H1 (cell line): Measurements from ENCODE around the gene GBP5. TPM values are rescaled to one million over a fixed set of nuclear protein-coding genes. Genes with fewer than 3 reads are reported as not detected.

Source experiments
- CTCF ChIA-PET: fragments of 300-600 bp; sonication (Branson Sonifier 250); formaldehyde crosslinking; loops from one replicate; lab custom pipeline; 2021; ENCODE audit not compliant: partially characterized antibody; lab: Charles Lee
- POLR2A ChIA-PET: fragments of 300-600 bp; sonication (Branson Sonifier 250); formaldehyde crosslinking; loops from one replicate; lab custom pipeline; 2021; ENCODE audit warnings: inconsistent platforms; ENCODE audit not compliant: partially characterized antibody; lab: Charles Lee
- DNase-seq, 2 experiments: peaks; one replicate each; pipeline versions ENCODE4 v3.0.0 to v3.0.0-alpha.2; 2010 to 2022; ENCODE audit warnings: low spot score in 2 of 2, low read depth in 1 of 2, mixed read lengths in 1 of 2
- FAIRE-seq: peaks from 2 replicates; lab custom pipeline; 2011; peaks lifted over from hg19 to GRCh38; lab: Jason Lieb, UNC
- H2AFZ ChIP-seq: 2 replicates; pipeline ENCODE4 v1.8.1; 2012; ENCODE audit warnings: low read length, inconsistent platforms
- H2AK5ac ChIP-seq: 2 replicates; pipeline ENCODE4 v1.6.1; 2013; ENCODE audit warnings: low read depth, low read length
- H2BK120ac ChIP-seq: replicated peaks from 2 replicates; pipeline ENCODE3; 2013; ENCODE audit warnings: low read depth, low read length, inconsistent platforms
- H2BK12ac ChIP-seq: 2 replicates; pipeline ENCODE4 v1.6.1; 2013; ENCODE audit warnings: low read depth, low read length
- H2BK15ac ChIP-seq: 2 replicates; pipeline ENCODE4 v1.6.1; 2013; ENCODE audit warnings: low read length
- H2BK20ac ChIP-seq: 2 replicates; pipeline ENCODE4 v1.6.1; 2013; ENCODE audit warnings: low read length
- H2BK5ac ChIP-seq: 2 replicates; pipeline ENCODE4 v1.6.1; 2013; ENCODE audit warnings: low read depth, low read length
- H3K14ac ChIP-seq: 2 replicates; pipeline ENCODE4 v1.6.1; 2013; ENCODE audit warnings: inconsistent platforms; ENCODE audit not compliant: insufficient read length
- H3K18ac ChIP-seq: 2 replicates; pipeline ENCODE4 v1.6.1; 2013; ENCODE audit warnings: low read length; ENCODE audit errors: extremely low read depth
- H3K23ac ChIP-seq: 2 replicates; pipeline ENCODE4 v1.6.1; 2013; ENCODE audit warnings: inconsistent platforms; ENCODE audit not compliant: insufficient read length
- H3K23me2 ChIP-seq: 2 replicates; pipeline ENCODE4 v1.6.1; 2013; ENCODE audit warnings: low read depth, low read length
- H3K27ac ChIP-seq: 2 replicates; pipeline ENCODE4 v1.6.1; 2011; ENCODE audit warnings: low read depth, low read length, inconsistent platforms
- H3K27me3 ChIP-seq, 4 experiments: replicated peaks in 1 of 4; 1 replicate in 1 of 4; 2 replicates in 3 of 4; pipeline versions ENCODE4 v1.6.1 to v1.8.1; 2011 to 2013; ENCODE audit warnings: low read length in 3 of 4, mild to moderate bottlenecking in 3 of 4, inconsistent platforms in 2 of 4, mixed read lengths in 2 of 4, moderate library complexity in 1 of 4; ENCODE audit not compliant: control insufficient read depth in 3 of 4, insufficient read depth in 3 of 4; ENCODE audit errors: extremely low read depth in 1 of 4
- H3K36me3 ChIP-seq, 4 experiments: 2 replicates each; pipeline versions ENCODE4 v1.6.1 to v1.8.1; 2011 to 2013; ENCODE audit warnings: mild to moderate bottlenecking in 4 of 4, low read length in 3 of 4, moderate library complexity in 2 of 4, control low read depth in 1 of 4, inconsistent platforms in 1 of 4; ENCODE audit not compliant: insufficient read depth in 4 of 4, control insufficient read depth in 2 of 4
- H3K4ac ChIP-seq: replicated peaks from 2 replicates; pipeline ENCODE3; 2013; ENCODE audit warnings: low read length, low read depth, mixed read lengths, inconsistent platforms; ENCODE audit not compliant: insufficient read length
- H3K4me1 ChIP-seq, 4 experiments: replicated peaks in 1 of 4; 1 replicate in 1 of 4; 2 replicates in 3 of 4; pipeline versions ENCODE4 v1.6.1 to v1.8.1; 2011 to 2013; ENCODE audit warnings: low read length in 3 of 4, inconsistent platforms in 2 of 4, mixed read lengths in 1 of 4; ENCODE audit not compliant: insufficient read depth in 4 of 4, control insufficient read depth in 3 of 4
- H3K4me2 ChIP-seq, 2 experiments: 2 replicates each; pipeline versions ENCODE4 v1.6.1 to v1.8.1; 2011 to 2013; ENCODE audit warnings: low read depth in 2 of 2, low read length in 2 of 2, control low read depth in 1 of 2, inconsistent platforms in 1 of 2, mild to moderate bottlenecking in 1 of 2; ENCODE audit not compliant: insufficient read depth in 1 of 2
- H3K4me3 ChIP-seq, 4 experiments: fragments of 200-600, 300-600 bp in 1 of 4; sonication (generic), shearing (Covaris generic), sonication (Bioruptor Twin) in 1 of 4; 2 replicates each; pipeline versions ENCODE4 v1.5.1 to v1.8.1; 2011 to 2016; ENCODE audit warnings: low read length in 4 of 4, low read depth in 3 of 4, control low read depth in 2 of 4, inconsistent platforms in 2 of 4, mild to moderate bottlenecking in 2 of 4, mixed read lengths in 1 of 4, moderate library complexity in 1 of 4; ENCODE audit not compliant: insufficient read depth in 2 of 4; ENCODE audit errors: extremely low read depth in 1 of 4
- H3K56ac ChIP-seq: replicated peaks from 2 replicates; pipeline ENCODE3; 2013; ENCODE audit warnings: low read depth, mild to moderate bottlenecking, mixed read lengths, low read length, inconsistent platforms; ENCODE audit not compliant: insufficient read length
- H3K79me1 ChIP-seq: 2 replicates; pipeline ENCODE4 v1.6.1; 2013; ENCODE audit warnings: low read depth, low read length, control low read depth
- H3K79me2 ChIP-seq, 2 experiments: 2 replicates each; pipeline versions ENCODE4 v1.6.1 to v1.8.1; 2012 to 2013; ENCODE audit warnings: low read length in 2 of 2, mild to moderate bottlenecking in 2 of 2, inconsistent platforms in 1 of 2; ENCODE audit not compliant: insufficient read depth in 2 of 2, control insufficient read depth in 1 of 2
- H3K9ac ChIP-seq, 4 experiments: replicated peaks in 1 of 4; 1 replicate in 1 of 4; 2 replicates in 3 of 4; pipeline versions ENCODE4 v1.6.1 to v1.8.1; 2011 to 2013; ENCODE audit warnings: low read depth in 3 of 4, low read length in 3 of 4, control low read depth in 2 of 4, mild to moderate bottlenecking in 2 of 4, moderate library complexity in 2 of 4, inconsistent platforms in 1 of 4; ENCODE audit errors: extremely low read depth in 1 of 4
- H3K9me3 ChIP-seq, 2 experiments: 2 replicates each; pipeline versions ENCODE4 v1.6.1 to v1.8.1; 2012 to 2013; ENCODE audit warnings: mild to moderate bottlenecking in 2 of 2, moderate library complexity in 2 of 2, control low read depth in 1 of 2, inconsistent platforms in 1 of 2, low read depth in 1 of 2, low read length in 1 of 2, mixed read lengths in 1 of 2; ENCODE audit not compliant: insufficient read depth in 2 of 2
- H4K20me1 ChIP-seq, 2 experiments: replicated peaks in 1 of 2; 2 replicates each; pipeline versions ENCODE3 to v1.8.1; 2011 to 2013; ENCODE audit warnings: inconsistent platforms in 2 of 2, low read length in 2 of 2, mild to moderate bottlenecking in 1 of 2; ENCODE audit not compliant: insufficient read depth in 2 of 2, control insufficient read depth in 1 of 2
- H4K5ac ChIP-seq: 2 replicates; pipeline ENCODE4 v1.6.1; 2013; ENCODE audit warnings: low read length, low read depth, mixed read lengths, inconsistent platforms; ENCODE audit not compliant: insufficient read length
- H4K8ac ChIP-seq: 2 replicates; pipeline ENCODE4 v1.8.0; 2013; ENCODE audit warnings: mild to moderate bottlenecking, moderate library complexity, low read length, inconsistent platforms; ENCODE audit not compliant: insufficient read depth; ENCODE audit errors: extremely low read depth
- H4K91ac ChIP-seq: replicated peaks from 2 replicates; pipeline ENCODE3; 2013; ENCODE audit warnings: low read length, mixed read lengths, inconsistent platforms; ENCODE audit not compliant: insufficient read length
- BACH1 ChIP-seq: IDR thresholded peaks from 2 replicates; pipeline ENCODE4 v1.6.1; 2012; ENCODE audit warnings: low read length, improper control_type of control experiment
- JUN ChIP-seq: IDR thresholded peaks from 2 replicates; pipeline ENCODE4 v1.6.1; 2011; ENCODE audit warnings: low read depth, mild to moderate bottlenecking, improper control_type of control experiment, low read length
- WGBS, 2 experiments: shearing (Covaris generic) in 1 of 2; methylation state at CpG; one replicate each; pipeline versions ENCODE4 v1.1.6 to v1.1.7; 2013 to 2015; ENCODE audit warnings: low lambda C conversion rate in 2 of 2, mixed read lengths in 2 of 2, inconsistent platforms in 1 of 2, low coverage in 1 of 2, missing lambda C conversion rate in 1 of 2; ENCODE audit not compliant: insufficient replicate concordance in 2 of 2, insufficient coverage in 1 of 2, insufficient read length in 1 of 2; ENCODE audit errors: extremely low coverage in 1 of 2, missing lambda C conversion rate in 1 of 2; 5-methylcytosine and 5-hydroxymethylcytosine counted together
- polyA plus RNA-seq, 7 experiments: library from polyadenylated mRNA; depleted of rRNA in 3 of 7; stranded (reverse) in 5 of 7; unstranded in 2 of 7; fragments of >200 nt in 5 of 7; fragments of 200-250 nt in 2 of 7; gene quantifications; 1 replicate in 5 of 7; 2 replicates in 1 of 7; 4 replicates in 1 of 7; pipeline versions ENCODE4 v1.2.1 to v1.2.3, GENCODE V29; 2011 to 2013; ENCODE audit warnings: missing spikeins in 2 of 7, mixed read lengths in 2 of 7
- total RNA-seq: library from RNA; stranded (reverse); fragmentation: NEBNext Ultra II Directional; extraction: Animal tissue kit (Norgen Biotek cat#: 25700); gene quantifications from 2 replicates; pipeline ENCODE4 v1.2.1, GENCODE V29; 2021

The GBP5 gene
- total and polyA plus RNA-seq, 2 of the 8 experiments (the other 6 are each of a cell fraction or from before 2014, with no cell fraction given) = not detected

- no peak overlapping the region for H2AK5ac ChIP-seq
- CTCF ChIA-PET = interaction anchor here (1.1 kb wide), 1 partner anchor 63 kb away, joined by 4 read pairs; no protein-coding TSS in a partner anchor
- 88% methylated on average over 1 of the region's 1 CpG; no CpG with 5 or more reads in 1 of the 2 experiments for WGBS, 2 experiments
- H3K27me3 ChIP-seq = no peaks in the 10 kb centered on the region
- no peak overlapping the region for H2AFZ ChIP-seq
- no peak overlapping the region for H2BK15ac ChIP-seq
- no peak overlapping the region for H3K4me2 ChIP-seq
- H2BK5ac ChIP-seq = no peak overlapping the region
- DNase-seq (no peak), FAIRE-seq (no peak)
- H3K14ac ChIP-seq = no peak overlapping the region
- no peaks in the 10 kb centered on the region for H3K23me2 ChIP-seq
- H3K4me3 ChIP-seq = no peak overlapping the region
- no peaks in the 10 kb centered on the region for H3K4me1 ChIP-seq
- H3K9ac ChIP-seq = no peak overlapping the region
- no peak overlapping the region for H3K18ac ChIP-seq
- H3K79me1 ChIP-seq = no peaks in the 10 kb centered on the region
- H3K9me3 ChIP-seq = peaks cover 4% of the 10 kb centered on the region in 2 experiments; a peak in 2 of 4 replicates
- H3K79me2 ChIP-seq = no peaks in the 10 kb centered on the region
- H3K36me3 ChIP-seq = no peaks in the 10 kb centered on the region
- no peak overlapping the region for H3K27ac ChIP-seq
- H3K4ac ChIP-seq = no peak overlapping the region
- H4K20me1 ChIP-seq = no peaks in the 10 kb centered on the region
- TF ChIP-seq JUN (no peak), BACH1 (no peak)
- H3K56ac ChIP-seq = no peak overlapping the region
- no peak overlapping the region for H4K8ac ChIP-seq
- POLR2A ChIA-PET = no interaction called here
- no peak overlapping the region for H4K91ac ChIP-seq
- no peak overlapping the region for H2BK120ac ChIP-seq
- H3K23ac ChIP-seq = no peak overlapping the region
- no peak overlapping the region for H2BK20ac ChIP-seq
- no peak overlapping the region for H2BK12ac ChIP-seq
- H4K5ac ChIP-seq = no peak overlapping the region
These were observed 22.5 kb upstream of the GBP5 start for GRCh38 chr1:89295187-89295586.
